Smooth muscle cell (in vitro differentiated cells): ENCODE results near the gene ACTR1A. TPM values are rescaled to one million over a fixed set of nuclear protein-coding genes. Genes with fewer than 3 reads are reported as not detected.

Experiments
- DNase-seq: peaks from one replicate; lab custom pipeline; 2025; ENCODE audit not compliant: unreplicated experiment; lab: John Stamatoyannopoulos, UW
- H2AFZ ChIP-seq: fragments of 200-600 bp; sonication (generic); 2 replicates; pipeline ENCODE4 v1.6.0; 2016; ENCODE audit warnings: antibody characterized with exemption, low read depth, mild to moderate bottlenecking
- H3F3A ChIP-seq: fragments of 200-600 bp; sonication (generic); 2 replicates; pipeline ENCODE4 v1.6.0; 2017; ENCODE audit warnings: antibody characterized with exemption, low read depth
- H3K27ac ChIP-seq: fragments of 200-600 bp; sonication (generic); 2 replicates; pipeline ENCODE4 v1.5.1; 2016; ENCODE audit warnings: low read depth, mild to moderate bottlenecking
- H3K27me3 ChIP-seq: fragments of 200-600 bp; sonication (generic); 2 replicates; pipeline ENCODE4 v1.6.1; 2016; ENCODE audit warnings: low read depth, mild to moderate bottlenecking
- H3K36me3 ChIP-seq: fragments of 200-600 bp; sonication (generic); 2 replicates; pipeline ENCODE4 v1.5.1; 2016; ENCODE audit warnings: low read depth
- H3K4me1 ChIP-seq: fragments of 200-600 bp; sonication (generic); 2 replicates; pipeline ENCODE4 v1.5.1; 2016; ENCODE audit warnings: low read depth
- H3K4me2 ChIP-seq: fragments of 200-600 bp; sonication (generic); 2 replicates; pipeline ENCODE4 v1.6.0; 2016; ENCODE audit warnings: mild to moderate bottlenecking
- H3K4me3 ChIP-seq: fragments of 200-600 bp; sonication (generic); 2 replicates; pipeline ENCODE4 v1.5.1; 2016; ENCODE audit warnings: mild to moderate bottlenecking
- H3K79me2 ChIP-seq: fragments of 200-600 bp; sonication (generic); 2 replicates; pipeline ENCODE4 v1.6.0; 2016; ENCODE audit warnings: low read depth, mild to moderate bottlenecking
- H3K9ac ChIP-seq: fragments of 200-600 bp; sonication (generic); 2 replicates; pipeline ENCODE4 v1.6.0; 2016; ENCODE audit warnings: low read depth
- H3K9me3 ChIP-seq: fragments of 200-600 bp; sonication (generic); replicated peaks from 2 replicates; pipeline ENCODE4 v1.5.1; 2016; ENCODE audit warnings: low read depth
- H4K20me1 ChIP-seq: fragments of 200-600 bp; sonication (generic); 2 replicates; pipeline ENCODE4 v1.6.0; 2016; ENCODE audit warnings: low read depth
- CTCF ChIP-seq: fragments of 200-600 bp; sonication (generic); IDR thresholded peaks from 2 replicates; pipeline ENCODE4 v1.5.1; 2017; ENCODE audit warnings: borderline replicate concordance, mild to moderate bottlenecking, antibody characterized with exemption; ENCODE audit not compliant: insufficient read depth, poor library complexity, severe bottlenecking
- WGBS: methylation state at CpG from one replicate; pipeline ENCODE4 v1.1.7; 2016; ENCODE audit warnings: low lambda C conversion rate; 5-methylcytosine and 5-hydroxymethylcytosine counted together
- polyA plus RNA-seq: library from polyadenylated mRNA; unstranded; fragments of >200 nt; fragmentation: Nextera tagmentation; extraction: Ambion mirVana; gene quantifications from 2 replicates; pipeline ENCODE4 v1.2.1, GENCODE V29; 2016
- total RNA-seq: library from RNA; depleted of rRNA; stranded (reverse); fragments of >200 nt; gene quantifications from 2 replicates; pipeline ENCODE4 v1.2.3, GENCODE V29; 2014

Gene ACTR1A
- total and polyA plus RNA-seq, 2 experiments from 2014 or later = 144 to 149 TPM

DNA sequence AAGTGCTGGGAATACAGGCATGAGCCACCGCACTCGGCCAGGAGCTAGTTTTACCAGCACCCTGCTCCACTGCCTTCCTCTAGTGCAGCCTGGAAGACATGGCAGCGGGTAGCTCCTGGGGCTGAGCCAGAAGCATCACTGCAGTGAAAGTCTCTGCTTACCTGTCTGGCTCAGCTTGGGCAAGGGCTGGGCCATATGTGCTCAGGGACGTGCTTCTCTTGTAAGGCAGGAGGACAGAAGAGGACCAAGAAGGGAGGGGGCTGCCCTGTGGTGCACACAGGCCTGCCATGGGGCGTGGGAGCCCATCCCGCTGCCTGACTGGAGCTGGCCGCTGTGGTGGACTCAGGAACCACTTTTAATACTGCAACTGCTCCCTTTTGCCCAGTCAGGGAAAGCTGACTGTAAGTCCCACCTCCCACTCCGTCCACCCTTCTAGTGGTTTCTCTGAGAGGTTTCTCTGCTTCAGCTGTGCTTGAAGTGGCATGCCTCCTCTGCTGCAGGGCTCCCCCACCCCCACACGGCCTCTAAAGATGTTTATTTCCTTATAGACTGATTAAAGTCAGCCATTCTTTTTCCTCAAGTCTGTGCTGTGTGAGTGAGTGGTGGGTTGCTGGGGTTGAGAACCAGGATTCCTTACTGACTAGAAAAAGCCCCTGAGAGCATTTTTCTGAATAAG, 25.9 kb downstream of the ACTR1A start:
- H3K4me1 ChIP-seq = no peaks in the 10 kb centered on the region
- no peak for TF ChIP-seq CTCF
- DNase-seq = no peak
- H3K4me3 ChIP-seq = no peak overlapping the region
- no peak overlapping the region for H3K9ac ChIP-seq
- H4K20me1 ChIP-seq = peaks cover 5% of the 10 kb centered on the region
- H3K27ac ChIP-seq = peak overlapping the region; percentile 31
- no peak overlapping the region for H2AFZ ChIP-seq
- H3K9me3 ChIP-seq = no peaks in the 10 kb centered on the region
- WGBS = 78% methylated on average over 9 of the region's 9 CpGs
- no peaks in the 10 kb centered on the region for H3K27me3 ChIP-seq
- no peaks in the 10 kb centered on the region for H3K79me2 ChIP-seq
- H3K4me2 ChIP-seq = no peak overlapping the region
- peaks cover 6% of the 10 kb centered on the region for H3F3A ChIP-seq
- peaks cover under 1% of the 10 kb centered on the region for H3K36me3 ChIP-seq

DNA sequence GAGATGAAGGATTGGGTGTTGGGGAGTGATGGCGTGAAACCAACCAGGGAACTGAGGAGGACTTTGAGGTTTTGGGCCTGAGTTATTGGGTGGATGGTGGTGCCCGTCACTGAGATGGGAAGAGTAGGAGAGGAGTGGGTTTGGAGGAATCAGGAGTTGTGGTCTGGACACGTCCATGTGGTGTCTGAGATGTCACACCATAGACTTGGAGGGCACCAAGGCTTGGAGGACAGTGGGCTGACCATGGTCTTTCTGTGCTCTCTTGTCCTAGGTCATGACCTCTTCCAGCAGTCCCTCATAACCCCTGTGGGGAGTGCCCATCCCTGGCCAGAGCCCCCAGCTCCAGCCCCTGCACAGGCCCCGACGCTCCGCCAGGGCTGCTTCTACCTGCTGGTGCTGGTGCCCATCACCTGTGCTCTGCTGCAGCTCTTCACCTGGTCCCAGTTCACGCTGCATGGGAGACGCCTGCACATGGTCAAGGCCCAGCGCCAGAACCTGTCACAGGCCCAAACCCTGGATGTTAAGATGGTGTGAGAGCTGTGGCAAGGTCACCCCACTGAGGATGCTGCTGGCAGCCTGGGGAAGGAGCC, 27.0 kb downstream of the ACTR1A start:
- Histone ChIP-seq H3K27ac (no peak overlapping the region), H3K79me2 (no peaks in the 10 kb centered on the region), H3K4me2 (no peak overlapping the region), H3K9ac (no peak overlapping the region), H4K20me1 (peaks cover 5% of the 10 kb centered on the region), H3K36me3 (no peaks in the 10 kb centered on the region), H2AFZ (no peak overlapping the region), H3K9me3 (no peaks in the 10 kb centered on the region), H3K4me1 (no peaks in the 10 kb centered on the region), H3K27me3 (no peaks in the 10 kb centered on the region), H3K4me3 (no peak overlapping the region), H3F3A (peaks cover 6% of the 10 kb centered on the region)
- WGBS = 98% methylated on average over 9 of the region's 9 CpGs
- DNase-seq = no peak
- TF ChIP-seq CTCF = no peak

GRCh38 chr10:102473445-102474331, 28.8 kb downstream of the ACTR1A start:
- no peaks in the 10 kb centered on the region for H3K9me3 ChIP-seq
- DNase-seq = no peak
- no peak overlapping the region for H3K4me3 ChIP-seq
- no peaks in the 10 kb centered on the region for H3K36me3 ChIP-seq
- no peak overlapping the region for H2AFZ ChIP-seq
- no peaks in the 10 kb centered on the region for H3K27me3 ChIP-seq
- H4K20me1 ChIP-seq = peaks cover 3% of the 10 kb centered on the region
- H3K4me1 ChIP-seq = no peaks in the 10 kb centered on the region
- H3K9ac ChIP-seq = no peak overlapping the region
- H3K79me2 ChIP-seq = no peaks in the 10 kb centered on the region
- no peak overlapping the region for H3K27ac ChIP-seq
- peaks cover 6% of the 10 kb centered on the region for H3F3A ChIP-seq
- no peak overlapping the region for H3K4me2 ChIP-seq
- TF ChIP-seq CTCF = no peak
- WGBS = 92% methylated on average over 27 of the region's 27 CpGs
